Heart right ventricle (tissue), 16 donors: Measurements from ENCODE around the gene MRAS. TPM values are rescaled to one million over a fixed set of nuclear protein-coding genes. Genes with fewer than 3 reads are reported as not detected.

Experiments
- ATAC-seq, 8 donors: fragments of 200-7000 bp; cut with Tn5 transposase; one replicate each; pipeline ENCODE4 v1.9.1; 2020; ENCODE audit warnings: mild to moderate bottlenecking in 8 of 8, moderate library complexity in 8 of 8, moderate number of reproducible peaks in 1 of 8
- DNase-seq, 2 donors: peaks; one replicate each; pipeline ENCODE4 v3.0.0-alpha.2; 2020
- H3K27ac ChIP-seq, 10 donors: fragments of 200-600 bp; sonication (generic) in 2 of 10; one replicate each; pipeline versions ENCODE4 v1.5.0 to v1.8.0; 2020 to 2022; ENCODE audit warnings: mild to moderate bottlenecking in 3 of 10
- H3K27me3 ChIP-seq, 7 donors: fragments of 200-600 bp; one replicate each; pipeline ENCODE4 v1.8.0; 2021 to 2022; ENCODE audit warnings: mild to moderate bottlenecking in 2 of 7
- H3K36me3 ChIP-seq, 9 donors: fragments of 200-600 bp; sonication (generic) in 1 of 9; one replicate each; pipeline versions ENCODE4 v1.5.0 to v1.8.0; 2020 to 2022; ENCODE audit warnings: mild to moderate bottlenecking in 2 of 9
- H3K4me1 ChIP-seq, 9 donors: fragments of 200-600 bp; sonication (generic) in 1 of 9; one replicate each; pipeline versions ENCODE4 v1.5.0 to v1.8.0; 2020 to 2022; ENCODE audit warnings: mild to moderate bottlenecking in 4 of 9
- H3K4me3 ChIP-seq, 10 donors: fragments of 200-600 bp; sonication (generic) in 2 of 10; one replicate each; pipeline versions ENCODE4 v1.5.0 to v1.8.0; 2020 to 2022; ENCODE audit warnings: mild to moderate bottlenecking in 7 of 10, moderate library complexity in 2 of 10
- H3K9me3 ChIP-seq, 11 donors: fragments of 200-600 bp in 10 of 11; sonication (generic) in 2 of 11; one replicate each; pipeline versions ENCODE4 v1.5.0 to v1.8.0; 2013 to 2022; ENCODE audit warnings: mild to moderate bottlenecking in 2 of 11, control low read depth in 1 of 11, moderate library complexity in 1 of 11
- CTCF ChIP-seq, 9 donors: fragments of 200-600 bp; sonication (generic) in 2 of 9; IDR thresholded peaks; one replicate each; pipeline versions ENCODE4 v1.5.0 to v1.8.0; 2021 to 2022; ENCODE audit warnings: antibody characterized with exemption in 9 of 9, mild to moderate bottlenecking in 5 of 9, moderate library complexity in 1 of 9
- WGBS, 2 donors: extraction: QIAGEN DNeasy Blood & Tissue Kit; methylation state at CpG; one replicate each; pipeline ENCODE4 v1.1.7; 2013; ENCODE audit warnings: inconsistent platforms in 1 of 2; 5-methylcytosine and 5-hydroxymethylcytosine counted together
- intact Hi-C, 10 donors: fragments of 100-400 bp; cut with DNase I; formaldehyde crosslinking; loops; one replicate each; pipeline versions ENCODE4 v1.11.1 to v1.14.2; 2022
- polyA plus RNA-seq, 2 donors: library from polyadenylated mRNA; stranded (reverse); fragments of 200-250 nt; gene quantifications; one replicate each; pipeline ENCODE4 v1.2.3, GENCODE V29; 2013
- total RNA-seq, 10 donors: library from RNA; stranded (reverse); fragmentation: NEBNext Ultra II Directional in 3 of 10; extraction: Animal tissue kit (Norgen Biotek cat#: 25700) in 3 of 10; gene quantifications; one replicate each; pipeline versions ENCODE4 v1.2.1 to v1.2.4, GENCODE V29; 2021 to 2023
- donor health status: Arrhythmogenic right ventricular cardiomyopathy.
- donor health status: ischemic (EF 13 %, LVEDD 7.1; RV severe dilation, severe dysfunction).
- donor health status: healthy with polysubstance abuse.
- donor health status: DM: no; HTN: yes; CAD: no.
- donor health status: DM: no; HTN: no; CAD: no.
- donor health status: ischemic (EF 25% LVEDD 6.9; RV normal size, moderate dysfunction).
- donor health status: ischemic (EF 25% LVEDD 5.7; RV mildly dilated, moderate dysfunction).
- donor health status: healthy.
- donor health status: DM: yes; HTN: yes; CAD: no.
- donor health status: Ischemic cardiomyopathy.
- donor health status: ischemic (EF 35%, LVEDD 5.7; RV mildly dilated, moderate dysfunction).
- donor health status: nonischemic (EF 11% LVEDD 7.7; RV severe dilation, severe dysfunction).
- donor health status: DM: yes; HTN: yes; CAD: no.
- donor health status: PGD.
- donor health status: ischemic (EF 29% LVEDD 5.4; RV normal size, mild dysfunction).
- donor health status: nonischemic (EF 23%, LVEDD 6.1; RV moderate dilation, normal function).

MRAS gene
- total and polyA plus RNA-seq, 12 donors = 78.6 to 381 (median 256) TPM

GRCh38 chr3:138327831-138328230, 20.5 kb upstream of the MRAS start:
- no peak for DNase-seq
- H3K4me1 ChIP-seq = peaks cover 0 to 35% (median 14%) of the 10 kb centered on the region in 9 donors
- H3K9me3 ChIP-seq = no peaks in the 10 kb centered on the region
- no peak overlapping the region for H3K27ac ChIP-seq
- ATAC-seq = no peak
- TF ChIP-seq CTCF (IDR thresholded peaks at IDR 0.05) = no peak
- 79 to 84% methylated on average over 4 of the region's 4 CpGs for WGBS, 2 donors
- H3K4me3 ChIP-seq = no peak overlapping the region
- H3K36me3 ChIP-seq = no peaks in the 10 kb centered on the region
- intact Hi-C loops = no loop called here
- peaks cover 0 to 6% (median 0%) of the 10 kb centered on the region in 7 donors for H3K27me3 ChIP-seq

- peak in 2 of 9 donors; percentile 9 to 12 for TF ChIP-seq CTCF (IDR thresholded peaks at IDR 0.05)
- ATAC-seq (no peak), DNase-seq (no peak)
- intact Hi-C loops = no loop called here
- Histone ChIP-seq H3K36me3 (no peaks in the 10 kb centered on the region), H3K4me3 (peak overlapping the region in 1 of 10 donors; percentile 80), H3K27me3 (peaks cover 0 to 6% (median 0%) of the 10 kb centered on the region in 7 donors), H3K4me1 (peaks cover 0 to 33% (median 14%) of the 10 kb centered on the region in 9 donors), H3K27ac (no peak overlapping the region), H3K9me3 (no peaks in the 10 kb centered on the region)
- 33 to 38% methylated on average over 2 of the region's 2 CpGs for WGBS, 2 donors
These were observed 20.0 kb upstream of the MRAS start for GRCh38 chr3:138328341-138328740.

- ATAC-seq = peak; percentile 94 to 97 (median 96)
- 0% methylated on average over 62 of the region's 62 CpGs for WGBS, 2 donors
- Histone ChIP-seq H3K27ac (peak within 1 kb of the TSS in 9 of 10 donors; percentile 25 to 74 (median 54)), H3K27me3 (peaks cover 0 to 6% (median 0%) of the 10 kb centered on the region in 7 donors), H3K36me3 (no peaks in the 10 kb centered on the region), H3K4me1 (peaks cover 0 to 25% (median 8%) of the 10 kb centered on the region in 9 donors), H3K9me3 (no peaks in the 10 kb centered on the region), H3K4me3 (peak within 1 kb of the TSS; percentile 48 to 81 (median 68))
- peak; percentile 87 to 88 for DNase-seq
- intact Hi-C loops = no loop called here
- peak in 8 of 9 donors; percentile 22 to 66 (median 58) for TF ChIP-seq CTCF (IDR thresholded peaks at IDR 0.05)
These were observed 19.0 kb upstream of the MRAS start, which contains the start of gene NME9 for GRCh38 chr3:138329127-138329983. TSS of gene NME9 (minus strand) at chr3:138329851. CDS start at chr3:138329335, 516 bp downstream.

GRCh38 chr3:138329984-138330293, 18.4 kb upstream of the MRAS start:
- H3K9me3 ChIP-seq = no peaks in the 10 kb centered on the region
- DNase-seq = no peak
- peak overlapping the region in 9 of 10 donors; percentile 48 to 81 (median 69) for H3K4me3 ChIP-seq
- intact Hi-C loops = loop anchor here in 8 of 10 donors (5.0 to 10.0 kb wide), 5 partner anchors 67 to 265 kb away; partner anchors contain the start of gene CEP70 (in 1 of the 8)
- peaks cover 0 to 6% (median 0%) of the 10 kb centered on the region in 7 donors for H3K27me3 ChIP-seq
- ATAC-seq = no peak
- 10 to 12% methylated on average over 7 of the region's 7 CpGs for WGBS, 2 donors
- TF ChIP-seq CTCF (IDR thresholded peaks at IDR 0.05) = no peak
- H3K27ac ChIP-seq = peak overlapping the region in 4 of 10 donors; percentile 25 to 74 (median 68)
- peaks cover 0 to 25% (median 8%) of the 10 kb centered on the region in 9 donors for H3K4me1 ChIP-seq
- no peaks in the 10 kb centered on the region for H3K36me3 ChIP-seq
